KMS-11 (cell line): ENCODE measurements around the gene FKRP.
A peak's percentile ranks its signal among the peaks of the same experiment; 100 is the strongest.

ENCODE experiments used
- H2AFZ ChIP-seq: fragments of 200-600 bp; sonication (generic); 2 replicates; pipeline ENCODE4 v1.6.1; 2016; ENCODE audit warnings: antibody characterized with exemption, mixed run types, low read depth
- H3K27ac ChIP-seq: fragments of 200-600 bp; sonication (generic); 2 replicates; pipeline ENCODE4 v1.6.1; 2016; ENCODE audit warnings: mild to moderate bottlenecking, mixed run types
- H3K27me3 ChIP-seq: fragments of 200-600 bp; sonication (generic); 2 replicates; pipeline ENCODE4 v1.6.1; 2017; ENCODE audit warnings: mild to moderate bottlenecking, low read depth, mixed run types, moderate library complexity; ENCODE audit not compliant: insufficient read depth
- H3K36me3 ChIP-seq: fragments of 200-600 bp; sonication (generic); 2 replicates; pipeline ENCODE4 v1.6.1; 2017; ENCODE audit warnings: mild to moderate bottlenecking, mixed run types; ENCODE audit not compliant: insufficient read depth
- H3K4me1 ChIP-seq: fragments of 200-600 bp; sonication (generic); 2 replicates; pipeline ENCODE4 v1.6.1; 2016; ENCODE audit warnings: mild to moderate bottlenecking, low read depth, mixed run types; ENCODE audit not compliant: poor library complexity, severe bottlenecking
- H3K4me2 ChIP-seq: fragments of 200-600 bp; sonication (generic); 2 replicates; pipeline ENCODE4 v1.7.0; 2016; ENCODE audit warnings: mild to moderate bottlenecking, mixed run types
- H3K4me3 ChIP-seq: fragments of 200-600 bp; sonication (generic); IDR thresholded peaks from 2 replicates; pipeline ENCODE4 v1.6.1; 2017; ENCODE audit warnings: low read depth, low read length, mixed read lengths; ENCODE audit not compliant: insufficient read depth
- H3K79me2 ChIP-seq: fragments of 200-600 bp; sonication (generic); 2 replicates; pipeline ENCODE4 v1.6.1; 2016; ENCODE audit warnings: low read depth, mixed run types; ENCODE audit not compliant: insufficient read depth
- H3K9ac ChIP-seq: fragments of 200-600 bp; sonication (generic); 2 replicates; pipeline ENCODE4 v1.6.1; 2016; ENCODE audit warnings: mild to moderate bottlenecking, mixed run types
- H4K20me1 ChIP-seq: fragments of 200-600 bp; sonication (generic); 2 replicates; pipeline ENCODE4 v1.6.1; 2016; ENCODE audit warnings: mild to moderate bottlenecking, mixed run types; ENCODE audit not compliant: insufficient read depth
- CTCF ChIP-seq: fragments of 200-600 bp; sonication (generic); conservative IDR thresholded peaks from 2 replicates; pipeline ENCODE4 v1.6.1; 2017; ENCODE audit warnings: low read depth, mild to moderate bottlenecking, antibody characterized with exemption, low read length, moderate library complexity, mixed read lengths

The FKRP gene

GRCh38 chr19:46716672-46717033, 29.2 kb upstream of the FKRP start:
- no peaks in the 10 kb centered on the region; the same call in 1 of the 2 replicates for H3K36me3 ChIP-seq
- peaks cover 46% of the 10 kb centered on the region for H3K4me1 ChIP-seq
- H3K4me2 ChIP-seq, result peak overlapping the region; percentile 80
- no peaks in the 10 kb centered on the region for H4K20me1 ChIP-seq
- peaks cover 24% of the 10 kb centered on the region for H3K79me2 ChIP-seq
- no peak overlapping the region for H3K4me3 ChIP-seq
- H3K27me3 ChIP-seq, result no peaks in the 10 kb centered on the region
- peak overlapping the region; percentile 70; the same call in 1 of the 2 replicates for H3K9ac ChIP-seq
- H2AFZ ChIP-seq, result peak overlapping the region; percentile 72
- TF ChIP-seq CTCF, result no peak
- H3K27ac ChIP-seq, result peak overlapping the region; percentile 55; the same call in 1 of the 2 replicates

- no peaks in the 10 kb centered on the region for H3K27me3 ChIP-seq
- no peaks in the 10 kb centered on the region; the same call in 1 of the 2 replicates for H3K36me3 ChIP-seq
- no peak for TF ChIP-seq CTCF
- peak within 1 kb of the TSS; percentile 55 for H3K27ac ChIP-seq
- H3K4me2 ChIP-seq, result peak within 1 kb of the TSS; percentile 80
- peaks cover 46% of the 10 kb centered on the region for H3K4me1 ChIP-seq
- H2AFZ ChIP-seq, result peak within 1 kb of the TSS; percentile 72
- H3K4me3 ChIP-seq, result no peak within 1 kb of the TSS
- H3K79me2 ChIP-seq, result peaks cover 24% of the 10 kb centered on the region
- no peaks in the 10 kb centered on the region for H4K20me1 ChIP-seq
- peak within 1 kb of the TSS; percentile 70 for H3K9ac ChIP-seq
Observed at GRCh38 chr19:46717034-46717715, 28.7 kb upstream of the FKRP start, which contains the start of gene PRKD2. PRKD2 (minus strand) TSS chr19:46717114; CDS start chr19:46716370, 744 bp downstream.

- Histone ChIP-seq H3K27ac (peak overlapping the region; percentile 48), H3K79me2 (peaks cover 24% of the 10 kb centered on the region), H3K36me3 (no peaks in the 10 kb centered on the region; the same call in 1 of the 2 replicates), H3K4me2 (peak overlapping the region; percentile 80), H3K4me3 (no peak overlapping the region), H3K27me3 (no peaks in the 10 kb centered on the region), H3K9ac (peak overlapping the region; percentile 70; the same call in 1 of the 2 replicates), H3K4me1 (peaks cover 46% of the 10 kb centered on the region), H2AFZ (peak overlapping the region; percentile 72; the same call in 1 of the 2 replicates), H4K20me1 (no peaks in the 10 kb centered on the region)
- no peak for TF ChIP-seq CTCF
Observed at GRCh38 chr19:46717716-46718143, 28.1 kb upstream of the FKRP start.

- Histone ChIP-seq H3K27ac (peak overlapping the region; percentile 48), H4K20me1 (no peaks in the 10 kb centered on the region), H3K79me2 (peaks cover 19% of the 10 kb centered on the region), H3K4me1 (peaks cover 40% of the 10 kb centered on the region), H3K27me3 (no peaks in the 10 kb centered on the region), H3K4me3 (no peak overlapping the region), H3K4me2 (peak overlapping the region; percentile 80), H3K9ac (peak overlapping the region; percentile 33; the same call in 1 of the 2 replicates), H3K36me3 (no peaks in the 10 kb centered on the region; the same call in 1 of the 2 replicates), H2AFZ (no peak overlapping the region)
- TF ChIP-seq CTCF, result no peak
Observed at GRCh38 chr19:46718157-46718933, 27.5 kb upstream of the FKRP start.
